Activated T-helper 9 cell treated with anti-CD3 and anti-CD28 coated beads, Interleukin-2, amount 50 U/mL, for 16 hours (primary cell): Measurements from ENCODE around the gene OAT.

ENCODE experiments used
- DNase-seq: peaks from one replicate; pipeline ENCODE4 v3.0.0-alpha.2; 2020; ENCODE audit warnings: low read depth

The OAT gene

DNA sequence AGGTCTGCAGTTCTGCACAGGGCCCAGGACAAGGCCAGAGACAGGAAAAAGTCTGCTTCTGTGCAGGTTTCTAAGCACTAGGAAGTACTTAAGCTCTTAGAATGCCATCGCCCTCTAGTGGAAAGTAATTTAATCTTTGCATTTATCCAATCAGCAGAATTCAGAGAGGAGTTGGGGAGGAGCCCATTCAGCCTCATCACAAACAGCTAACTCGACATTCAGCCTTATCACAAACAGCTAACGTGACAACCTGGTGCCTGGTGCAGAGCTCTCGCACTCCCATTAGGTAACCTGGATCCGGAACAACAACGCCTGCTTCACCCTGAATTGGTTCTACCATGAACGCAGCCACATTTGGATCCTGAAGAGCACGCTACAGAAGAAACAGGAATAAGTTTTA is 15.2 kb downstream of the OAT start:
- no peak for DNase-seq

GRCh38 chr10:124402273-124402672 is 16.4 kb downstream of the OAT start:
- no peak for DNase-seq

DNA sequence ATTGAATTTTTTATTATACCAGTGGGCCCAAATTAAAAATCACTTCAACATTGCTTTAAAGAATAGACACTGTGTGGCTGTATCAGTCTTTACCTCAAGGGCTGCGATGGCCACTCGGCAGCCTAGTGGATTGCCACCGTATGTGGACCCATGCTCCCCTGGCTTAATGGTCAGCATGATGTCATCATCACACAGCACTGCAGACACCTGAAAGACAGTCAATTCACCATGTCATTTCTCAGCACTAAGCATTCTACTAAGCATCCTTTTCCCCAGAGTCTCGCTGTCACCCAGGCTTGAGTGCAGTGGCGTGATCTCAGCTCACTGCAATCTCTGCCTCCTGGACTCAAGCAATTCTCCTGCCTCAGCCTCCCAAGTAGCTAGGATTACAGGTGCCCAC is 17.1 kb downstream of the OAT start:
- no peak for DNase-seq

GRCh38 chr10:124394583-124394982 is 24.1 kb downstream of the OAT start:
- no peak for DNase-seq

DNA sequence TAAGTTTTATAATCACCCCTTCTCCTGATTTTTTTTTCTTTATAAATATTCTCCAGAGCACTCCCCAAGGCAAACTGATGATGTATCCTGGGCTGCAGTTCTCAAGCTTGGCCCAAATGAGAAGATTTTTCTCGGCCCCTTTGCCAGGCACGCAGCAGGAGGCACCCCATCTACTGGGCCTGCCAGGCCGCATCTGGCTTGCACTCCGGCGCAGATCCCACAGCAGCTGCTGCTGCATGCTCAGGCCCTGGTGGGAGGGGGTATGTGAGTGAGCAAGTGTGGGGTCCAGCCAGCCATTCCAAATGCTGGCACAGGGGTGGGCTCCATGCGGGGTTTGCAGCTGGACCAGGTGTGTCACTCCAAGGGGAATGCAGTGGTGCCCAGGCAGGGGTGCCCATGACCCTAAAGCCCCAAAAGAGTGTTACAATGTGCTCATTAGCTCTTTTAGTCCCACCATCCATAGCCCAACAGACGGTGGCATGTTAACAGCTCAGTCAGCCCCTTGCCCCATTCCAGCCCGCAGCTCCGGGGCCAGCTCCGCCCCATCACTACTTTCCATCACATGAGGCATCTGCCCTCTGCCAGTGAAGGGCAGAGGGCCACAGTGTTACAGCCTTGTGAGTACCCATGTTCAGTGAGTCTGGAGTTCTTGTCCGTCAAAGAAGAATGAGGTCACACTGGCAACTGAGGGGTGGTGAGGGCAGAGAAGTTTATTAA is 25.9 kb downstream of the OAT start:
- no peak for DNase-seq

DNA sequence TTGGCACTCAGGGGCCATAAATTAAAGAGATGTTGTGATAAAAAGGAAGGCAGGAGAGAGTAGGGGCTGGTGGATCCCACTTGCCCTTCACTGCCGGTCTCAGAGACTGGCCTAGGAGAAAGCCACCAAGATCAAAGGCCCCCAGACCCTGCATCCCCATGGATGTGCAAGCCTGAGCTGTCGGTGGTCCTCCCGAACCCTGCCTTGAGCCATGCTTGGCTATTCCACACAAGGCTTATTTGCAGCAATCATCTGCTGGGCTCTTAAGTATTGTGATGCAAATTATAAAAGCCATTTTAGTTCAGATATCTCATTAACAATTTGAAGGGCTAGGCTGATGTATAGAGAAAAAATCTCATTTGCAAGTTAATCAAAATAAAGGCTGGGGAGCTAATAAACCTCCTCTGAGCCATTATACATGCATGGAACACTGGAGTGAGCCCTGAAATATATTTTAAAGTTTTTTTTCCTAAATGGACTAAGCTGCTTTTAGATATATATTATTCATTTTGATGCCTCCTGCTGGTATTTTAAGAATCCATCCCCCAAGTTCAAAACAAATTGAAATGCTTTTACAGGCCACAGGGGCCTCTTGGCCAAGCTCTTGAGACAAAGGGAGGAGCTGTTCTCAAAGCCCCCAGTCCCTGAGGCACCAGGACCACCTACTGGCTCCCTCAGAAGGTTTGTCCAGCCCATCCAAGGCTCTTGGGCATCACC is 28.1 kb downstream of the OAT start:
- DNase-seq, result no peak

- DNase-seq, result no peak
Measured at GRCh38 chr10:124389613-124390361, 28.9 kb downstream of the OAT start.

- peak; percentile 90 for DNase-seq
Measured at GRCh38 chr10:124388823-124389612, 29.7 kb downstream of the OAT start.

GRCh38 chr10:124388476-124388822 is 30.3 kb downstream of the OAT start:
- DNase-seq, result no peak

GRCh38 chr10:124387078-124387874 is 31.4 kb downstream of the OAT start:
- DNase-seq, result no peak

GRCh38 chr10:124386186-124387077 is 32.3 kb downstream of the OAT start:
- DNase-seq, result no peak

GRCh38 chr10:124385627-124386185 is 33.0 kb downstream of the OAT start:
- no peak for DNase-seq

DNA sequence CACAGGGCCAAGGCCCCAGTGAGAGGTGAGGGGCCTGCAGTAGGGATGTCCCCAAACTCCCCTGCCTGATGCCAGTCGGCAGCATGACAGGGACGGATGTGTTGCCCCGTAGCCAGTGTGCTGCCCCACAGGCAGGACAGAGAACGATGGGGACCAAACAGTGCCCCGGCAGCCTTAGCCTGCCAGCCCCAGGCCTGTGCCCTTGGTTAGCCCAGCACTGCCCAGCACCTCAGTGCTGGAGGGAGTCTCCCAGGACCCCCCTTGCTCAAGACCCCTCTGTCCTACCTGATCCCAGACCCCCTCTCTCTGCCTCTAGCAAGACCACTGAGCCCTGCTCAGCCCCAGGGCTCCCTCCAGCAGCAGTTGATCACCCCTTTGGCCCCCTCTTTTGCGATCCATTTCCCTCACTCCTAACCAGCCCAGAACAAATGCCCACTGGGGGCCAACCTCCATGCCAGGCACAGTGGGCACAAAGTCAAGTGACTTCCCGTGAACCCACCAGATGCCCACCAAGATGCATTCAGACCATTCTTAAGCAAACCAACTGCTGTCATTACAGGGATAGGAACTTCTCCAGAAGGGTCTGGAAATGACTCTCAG is 34.0 kb downstream of the OAT start:
- no peak for DNase-seq

- no peak for DNase-seq
Measured at GRCh38 chr10:124384172-124384571, 34.6 kb downstream of the OAT start.

DNA sequence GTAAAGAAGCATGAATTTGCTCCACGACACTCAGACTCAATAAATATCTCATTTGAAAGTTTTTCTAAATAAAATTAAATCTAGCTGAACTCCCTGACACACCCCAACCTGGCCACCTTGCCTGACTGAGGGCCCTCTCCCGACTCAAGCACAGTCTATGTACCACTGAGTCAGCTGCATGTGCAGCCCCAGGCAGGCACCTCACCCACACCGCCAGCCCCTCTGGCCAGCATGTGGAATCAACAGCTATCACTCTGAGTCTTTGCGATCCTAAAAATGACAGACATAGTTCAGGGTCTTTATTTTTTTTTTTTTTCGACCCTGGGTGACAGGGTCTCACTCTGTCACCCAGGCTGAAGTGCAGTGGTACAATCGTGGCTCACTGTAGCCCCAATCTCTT is 35.2 kb downstream of the OAT start:
- DNase-seq, result no peak

DNA sequence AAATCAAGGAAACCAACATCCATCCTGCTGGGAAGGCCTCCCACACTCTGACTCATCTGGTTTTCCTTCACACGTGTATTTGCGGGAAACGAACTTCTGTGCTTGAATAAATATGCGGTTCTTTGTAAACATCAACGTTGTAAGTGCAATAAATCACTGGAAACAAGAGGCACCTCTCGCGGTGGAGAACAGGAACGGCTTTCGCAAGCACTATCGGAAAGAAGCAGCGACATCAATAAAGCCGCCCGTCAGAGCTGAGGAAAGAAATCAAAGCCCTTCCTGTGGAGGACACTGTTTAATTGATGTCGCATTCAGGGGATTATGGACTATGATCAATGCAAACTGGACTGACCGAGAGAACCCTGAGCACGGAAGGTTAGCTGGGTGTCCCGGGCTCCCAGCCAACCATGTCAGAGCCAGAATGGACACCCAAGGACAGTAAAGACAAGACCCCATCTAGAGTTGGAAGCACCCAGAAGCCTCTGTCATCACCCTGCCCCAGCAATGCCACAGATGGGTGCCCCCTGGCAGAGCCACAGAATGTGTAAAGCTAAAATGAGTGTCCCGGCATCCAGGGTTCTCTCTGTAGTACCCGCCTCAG is 37.6 kb downstream of the OAT start:
- no peak for DNase-seq

DNA sequence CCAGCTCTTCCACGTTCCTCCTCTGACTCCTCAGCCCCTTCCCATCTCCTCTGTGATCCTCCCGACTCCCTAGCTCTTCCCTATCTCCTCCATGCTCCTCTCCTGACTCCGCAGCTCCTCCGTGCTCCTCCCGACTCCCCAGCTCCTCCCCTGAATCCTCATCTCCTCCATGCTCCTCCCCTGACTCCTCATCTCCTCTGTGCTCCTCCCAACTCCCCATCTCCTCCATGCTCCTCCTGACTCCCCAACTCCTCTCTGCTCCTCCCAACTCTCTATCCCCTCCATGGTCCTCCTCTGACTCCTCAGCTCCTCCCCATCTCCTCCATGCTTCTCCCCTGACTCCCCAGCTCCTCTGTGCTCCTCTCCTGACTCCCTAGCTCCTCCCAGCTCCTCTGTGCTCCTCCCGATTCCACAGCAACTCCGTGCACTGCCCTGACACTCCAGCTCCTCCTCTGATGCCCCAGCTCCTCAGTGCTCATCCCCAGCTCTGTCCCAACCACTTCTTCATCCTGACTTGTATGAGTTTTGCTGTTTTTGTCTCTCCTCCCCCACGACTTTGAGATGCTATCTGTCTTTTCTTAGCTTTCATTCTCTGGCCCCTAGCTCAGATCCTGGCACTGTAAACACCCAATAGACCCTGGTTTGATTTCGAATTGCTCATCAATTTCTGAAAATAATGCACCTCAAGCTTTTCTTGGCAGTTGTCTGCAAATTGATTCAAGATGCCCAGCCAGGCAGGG is 38.3 kb downstream of the OAT start:
- no peak for DNase-seq

DNA sequence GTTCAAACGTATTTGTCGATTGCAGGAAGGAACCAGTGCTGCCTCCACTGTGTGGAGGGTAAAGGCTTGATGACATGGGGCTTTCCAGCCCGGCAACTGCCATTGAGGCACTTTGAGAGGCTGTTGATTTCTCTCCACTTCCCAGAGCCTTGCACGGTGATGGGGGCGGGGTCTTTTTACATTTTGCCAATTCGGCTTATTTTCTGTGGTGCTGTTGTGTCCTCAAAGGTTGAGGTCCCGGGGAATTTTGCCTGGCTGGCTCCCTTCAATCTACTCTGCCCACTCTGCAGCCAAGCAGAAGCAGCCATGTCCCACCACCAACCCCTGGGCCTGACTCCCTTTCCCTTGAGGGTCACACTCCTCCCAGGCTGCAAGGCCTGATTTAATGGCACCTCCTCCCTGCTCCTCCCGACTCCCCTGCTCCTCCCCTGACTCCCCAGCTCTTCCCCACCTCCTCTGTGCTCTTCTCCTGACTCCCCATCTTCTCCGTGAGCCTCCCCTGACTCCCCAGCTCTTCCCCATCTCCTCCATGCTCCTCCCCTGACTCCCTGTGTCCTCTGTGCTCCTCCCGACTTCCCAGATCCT is 39.0 kb downstream of the OAT start:
- no peak for DNase-seq
